DND-41 (cell line): Measurements from ENCODE around the gene MYH15.

ENCODE experiments used
- ATAC-seq: fragments of 200-7000 bp; cut with Tn5 transposase; 3 replicates; pipeline ENCODE4 v1.9.1; 2021; ENCODE audit warnings: low read depth; ENCODE audit not compliant: insufficient read depth
- DNase-seq: peaks from one replicate; pipeline ENCODE4 v3.0.0-alpha.2; 2020
- H2AFZ ChIP-seq: 2 replicates; pipeline ENCODE4 v1.6.0; 2012; ENCODE audit warnings: low read depth, low read length
- H3K27ac ChIP-seq: 2 replicates; pipeline ENCODE4 v1.5.1; 2012; ENCODE audit warnings: low read length, inconsistent platforms
- H3K27me3 ChIP-seq: fragments of 200-600 bp; sonication (generic); 2 replicates; pipeline ENCODE4 v1.6.0; 2012; ENCODE audit warnings: low read length, mild to moderate bottlenecking, inconsistent platforms; ENCODE audit not compliant: insufficient read depth, poor library complexity
- H3K36me3 ChIP-seq: 2 replicates; pipeline ENCODE4 v1.5.1; 2012; ENCODE audit warnings: low read length, inconsistent platforms; ENCODE audit not compliant: insufficient read depth
- H3K4me1 ChIP-seq: 2 replicates; pipeline ENCODE4 v1.5.1; 2012; ENCODE audit warnings: mild to moderate bottlenecking, low read length; ENCODE audit not compliant: insufficient read depth
- H3K4me2 ChIP-seq: 2 replicates; pipeline ENCODE4 v1.6.0; 2012; ENCODE audit warnings: mild to moderate bottlenecking, moderate library complexity, low read length, inconsistent platforms; ENCODE audit not compliant: insufficient read depth
- H3K4me3 ChIP-seq, 2 experiments: fragments of 200-600 bp in 1 of 2; shearing (Covaris generic) in 1 of 2; 2 replicates each; pipeline ENCODE4 v1.5.1; 2012 to 2016; ENCODE audit warnings: inconsistent platforms in 2 of 2, low read length in 2 of 2, mild to moderate bottlenecking in 2 of 2, low read depth in 1 of 2, moderate library complexity in 1 of 2
- H3K79me2 ChIP-seq: 2 replicates; pipeline ENCODE4 v1.6.0; 2012; ENCODE audit warnings: low read length, inconsistent platforms; ENCODE audit not compliant: insufficient read depth
- H3K9ac ChIP-seq: 2 replicates; pipeline ENCODE4 v1.6.0; 2012; ENCODE audit warnings: low read depth, mild to moderate bottlenecking, inconsistent platforms, low read length, moderate library complexity
- H3K9me3 ChIP-seq: 2 replicates; pipeline ENCODE4 v1.5.1; 2012; ENCODE audit warnings: low read length, moderate library complexity, mild to moderate bottlenecking, inconsistent platforms; ENCODE audit not compliant: insufficient read depth, severe bottlenecking
- H4K20me1 ChIP-seq: 2 replicates; pipeline ENCODE4 v1.6.0; 2012; ENCODE audit warnings: low read length; ENCODE audit not compliant: insufficient read depth
- EZH2 ChIP-seq: IDR thresholded peaks from 3 replicates; pipeline ENCODE4 v1.6.1; 2012; ENCODE audit warnings: borderline replicate concordance, low read depth, mild to moderate bottlenecking, moderate library complexity, low read length, inconsistent platforms; ENCODE audit not compliant: severe bottlenecking
- TF ChIP-seq, protein P1 (sequence below): IDR thresholded peaks from 2 replicates; pipeline ENCODE4 v1.5.1; 2012; ENCODE audit warnings: borderline replicate concordance, low read length, moderate library complexity, mild to moderate bottlenecking; ENCODE audit not compliant: poor library complexity, severe bottlenecking; ENCODE audit errors: extremely low read depth

MYH15 gene

DNA sequence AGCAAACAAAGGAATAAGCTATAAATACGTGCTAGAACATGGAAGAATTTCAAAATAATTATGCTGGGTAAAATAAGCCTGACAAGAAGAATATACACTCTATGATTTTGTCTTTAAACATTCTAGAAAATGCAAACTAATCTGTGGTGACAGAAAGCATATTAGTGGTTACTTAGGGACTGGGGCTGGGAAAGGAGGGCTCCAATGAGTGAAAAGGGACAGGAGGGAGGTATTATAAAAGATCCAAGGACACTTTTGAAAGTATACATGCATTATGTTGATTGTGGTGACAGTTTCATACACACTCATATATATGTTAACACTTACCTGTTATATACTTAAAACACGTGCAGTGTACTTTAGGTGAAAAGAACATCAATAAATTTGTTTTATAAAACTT, 23.0 kb downstream of the MYH15 start:
- DNase-seq = no peak
- Histone ChIP-seq H3K79me2 (no peaks in the 10 kb centered on the region), H3K4me1 (no peaks in the 10 kb centered on the region), H2AFZ (no peak overlapping the region), H3K27ac (no peak overlapping the region), H4K20me1 (no peaks in the 10 kb centered on the region), H3K36me3 (no peaks in the 10 kb centered on the region), H3K4me3 (no peak overlapping the region), H3K9me3 (no peaks in the 10 kb centered on the region), H3K9ac (no peak overlapping the region), H3K27me3 (no peaks in the 10 kb centered on the region), H3K4me2 (no peak overlapping the region)
- TF ChIP-seq, protein P1, sequence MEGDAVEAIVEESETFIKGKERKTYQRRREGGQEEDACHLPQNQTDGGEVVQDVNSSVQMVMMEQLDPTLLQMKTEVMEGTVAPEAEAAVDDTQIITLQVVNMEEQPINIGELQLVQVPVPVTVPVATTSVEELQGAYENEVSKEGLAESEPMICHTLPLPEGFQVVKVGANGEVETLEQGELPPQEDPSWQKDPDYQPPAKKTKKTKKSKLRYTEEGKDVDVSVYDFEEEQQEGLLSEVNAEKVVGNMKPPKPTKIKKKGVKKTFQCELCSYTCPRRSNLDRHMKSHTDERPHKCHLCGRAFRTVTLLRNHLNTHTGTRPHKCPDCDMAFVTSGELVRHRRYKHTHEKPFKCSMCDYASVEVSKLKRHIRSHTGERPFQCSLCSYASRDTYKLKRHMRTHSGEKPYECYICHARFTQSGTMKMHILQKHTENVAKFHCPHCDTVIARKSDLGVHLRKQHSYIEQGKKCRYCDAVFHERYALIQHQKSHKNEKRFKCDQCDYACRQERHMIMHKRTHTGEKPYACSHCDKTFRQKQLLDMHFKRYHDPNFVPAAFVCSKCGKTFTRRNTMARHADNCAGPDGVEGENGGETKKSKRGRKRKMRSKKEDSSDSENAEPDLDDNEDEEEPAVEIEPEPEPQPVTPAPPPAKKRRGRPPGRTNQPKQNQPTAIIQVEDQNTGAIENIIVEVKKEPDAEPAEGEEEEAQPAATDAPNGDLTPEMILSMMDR = no peak
- no peak for ATAC-seq

DNA sequence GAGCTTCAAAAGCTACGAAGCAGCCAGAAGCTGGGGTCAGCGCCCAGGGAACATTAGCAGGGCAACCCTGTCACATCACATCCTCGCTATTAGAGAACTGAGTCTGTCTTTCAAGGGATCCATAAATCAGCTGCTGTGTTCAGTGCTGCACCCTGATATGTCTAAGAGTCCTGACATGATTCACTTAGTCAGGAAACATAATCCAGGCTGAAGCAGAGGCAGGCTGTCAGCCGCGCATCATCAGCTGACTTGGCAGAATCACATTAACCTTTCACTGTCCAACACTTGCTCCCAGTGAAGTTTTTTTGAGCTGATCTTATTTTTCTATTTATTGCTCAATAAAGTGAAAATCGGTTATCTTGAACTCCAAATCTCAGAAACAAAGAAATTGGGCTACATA, 23.5 kb downstream of the MYH15 start:
- Histone ChIP-seq H3K27me3 (no peaks in the 10 kb centered on the region), H2AFZ (no peak overlapping the region), H3K27ac (no peak overlapping the region), H3K4me1 (no peaks in the 10 kb centered on the region), H3K36me3 (no peaks in the 10 kb centered on the region), H3K9ac (no peak overlapping the region), H3K4me3 (no peak overlapping the region), H3K79me2 (no peaks in the 10 kb centered on the region), H3K4me2 (no peak overlapping the region), H4K20me1 (no peaks in the 10 kb centered on the region), H3K9me3 (no peaks in the 10 kb centered on the region)
- DNase-seq (no peak), ATAC-seq (no peak)
- TF ChIP-seq, protein P1 = no peak
- TF ChIP-seq EZH2 = no peak

DNA sequence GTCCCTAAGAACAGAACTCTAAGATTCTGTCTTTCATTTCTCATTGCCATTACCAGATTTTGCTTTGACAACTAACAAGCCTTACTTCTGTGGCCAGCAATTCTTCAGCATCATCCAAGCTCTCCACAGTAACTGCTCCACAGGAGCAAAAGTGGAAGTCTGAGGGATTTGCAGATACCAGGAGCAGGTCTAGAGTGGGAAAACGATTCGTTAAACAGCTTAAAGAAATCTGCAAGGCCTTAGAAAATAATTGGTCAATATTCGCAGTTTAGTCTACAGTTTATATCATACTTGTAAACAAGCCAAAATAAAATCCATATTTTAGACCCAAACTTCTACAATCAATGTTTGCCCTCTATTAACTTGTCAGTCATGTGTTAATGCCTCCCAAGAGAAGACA, 24.1 kb downstream of the MYH15 start:
- H3K4me3 ChIP-seq = no peak overlapping the region
- no peak overlapping the region for H3K4me2 ChIP-seq
- TF ChIP-seq, protein P1 = no peak
- TF ChIP-seq EZH2 = no peak
- no peaks in the 10 kb centered on the region for H3K4me1 ChIP-seq
- ATAC-seq = no peak
- H3K9me3 ChIP-seq = no peaks in the 10 kb centered on the region
- no peaks in the 10 kb centered on the region for H4K20me1 ChIP-seq
- no peak overlapping the region for H2AFZ ChIP-seq
- no peaks in the 10 kb centered on the region for H3K27me3 ChIP-seq
- no peak overlapping the region for H3K27ac ChIP-seq
- H3K79me2 ChIP-seq = no peaks in the 10 kb centered on the region
- no peak for DNase-seq
- H3K36me3 ChIP-seq = no peaks in the 10 kb centered on the region
- no peak overlapping the region for H3K9ac ChIP-seq

DNA sequence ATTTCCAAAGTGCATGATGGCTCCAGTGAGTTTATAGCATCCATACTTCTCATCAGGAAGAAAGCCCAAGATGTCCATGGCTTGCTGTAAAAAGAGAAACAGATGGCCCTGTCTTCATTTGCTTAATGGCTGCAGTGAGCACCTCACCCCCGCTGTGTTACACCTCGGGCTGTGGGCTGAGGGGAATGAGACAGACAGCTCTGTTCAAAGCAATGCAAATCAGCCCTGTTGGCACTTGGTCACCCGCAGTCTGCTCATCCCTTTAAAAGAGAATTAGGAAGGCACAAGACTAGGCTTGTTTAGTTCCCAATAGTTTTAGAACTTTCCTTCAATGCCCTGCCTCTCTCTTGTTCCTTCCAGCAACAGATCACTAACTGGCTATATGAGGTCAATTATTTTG, 25.2 kb downstream of the MYH15 start:
- no peak for ATAC-seq
- no peak overlapping the region for H2AFZ ChIP-seq
- no peak overlapping the region for H3K9ac ChIP-seq

More for the DNA sequence above, 25.2 kb downstream of the MYH15 start:
- no peak for TF ChIP-seq EZH2
- TF ChIP-seq, protein P1 = no peak
- Histone ChIP-seq H3K27ac (no peak overlapping the region), H3K27me3 (no peaks in the 10 kb centered on the region), H3K4me1 (no peaks in the 10 kb centered on the region), H4K20me1 (no peaks in the 10 kb centered on the region), H3K4me3 (no peak overlapping the region), H3K9me3 (no peaks in the 10 kb centered on the region), H3K79me2 (no peaks in the 10 kb centered on the region), H3K36me3 (no peaks in the 10 kb centered on the region), H3K4me2 (no peak overlapping the region)
- no peak for DNase-seq
